Uterus (tissue), 4 donors: ENCODE results near the gene PSMB1. TPM values are rescaled to one million over a fixed set of nuclear protein-coding genes. Genes with fewer than 3 reads are reported as not detected.

Experiments used
- DNase-seq, 2 donors: peaks; one replicate each; pipeline ENCODE4 v3.0.0-alpha.2; 2019 to 2020
- H3K27ac ChIP-seq, 2 donors: fragments of 200-600 bp; sonication (generic); 1 replicate in 1 of 2; 2 replicates in 1 of 2; pipeline ENCODE4 v1.5.1; 2016 to 2018
- H3K27me3 ChIP-seq, 2 donors: fragments of 200-600 bp; sonication (generic); one replicate each; pipeline ENCODE4 v1.5.1; 2018 to 2019; ENCODE audit warnings: control low read depth in 1 of 2
- H3K36me3 ChIP-seq, 2 donors: fragments of 200-600 bp; sonication (generic); one replicate each; pipeline ENCODE4 v1.5.1; 2019; ENCODE audit warnings: control low read depth in 1 of 2
- H3K4me1 ChIP-seq, 2 donors: fragments of 200-600 bp; sonication (generic); one replicate each; pipeline ENCODE4 v1.5.1; 2018 to 2019; ENCODE audit warnings: control low read depth in 1 of 2
- H3K4me3 ChIP-seq, 2 donors: fragments of 200-600 bp; sonication (generic); 1 replicate in 1 of 2; 2 replicates in 1 of 2; pipeline ENCODE4 v1.5.1; 2018 to 2019; ENCODE audit warnings: mild to moderate bottlenecking in 1 of 2
- H3K9me3 ChIP-seq, 2 donors: fragments of 200-600 bp; sonication (generic); one replicate each; pipeline ENCODE4 v1.5.1; 2019; ENCODE audit warnings: control low read depth in 1 of 2
- POLR2A ChIP-seq, 2 donors: fragments of 450-650 bp; IDR thresholded peaks; one replicate each; pipeline ENCODE4 v1.6.1; 2016; ENCODE audit warnings: antibody characterized with exemption in 2 of 2, mild to moderate bottlenecking in 1 of 2, moderate library complexity in 1 of 2
- intact Hi-C: fragments of 100-400 bp; cut with DNase I; formaldehyde crosslinking; loops from one replicate; pipeline ENCODE4 v1.15.1; 2023; ENCODE audit warnings: low total_unique reads
- total RNA-seq, 4 donors: library from RNA; depleted of rRNA in 3 of 4; stranded (reverse); fragments of >200 nt in 3 of 4; gene quantifications; one replicate each; pipeline versions ENCODE4 v1.1.0 to v1.2.4, GENCODE V29; 2014 to 2023
- TF ChIP-seq, protein P1 (sequence below), 4 experiments: fragments of 200-600 bp in 2 of 4; fragments of 450-650 bp in 2 of 4; sonication (generic) in 2 of 4; IDR thresholded peaks; one replicate each; pipeline ENCODE4 v1.5.1; 2016 to 2019; ENCODE audit warnings: antibody characterized with exemption in 4 of 4, mild to moderate bottlenecking in 2 of 4, moderate library complexity in 1 of 4
- donor health status: DM: yes; HTN: yes; CAD: no.

PSMB1 gene
- total RNA-seq, 4 donors from 2014 or later = 109 to 169 (median 144) TPM

DNA sequence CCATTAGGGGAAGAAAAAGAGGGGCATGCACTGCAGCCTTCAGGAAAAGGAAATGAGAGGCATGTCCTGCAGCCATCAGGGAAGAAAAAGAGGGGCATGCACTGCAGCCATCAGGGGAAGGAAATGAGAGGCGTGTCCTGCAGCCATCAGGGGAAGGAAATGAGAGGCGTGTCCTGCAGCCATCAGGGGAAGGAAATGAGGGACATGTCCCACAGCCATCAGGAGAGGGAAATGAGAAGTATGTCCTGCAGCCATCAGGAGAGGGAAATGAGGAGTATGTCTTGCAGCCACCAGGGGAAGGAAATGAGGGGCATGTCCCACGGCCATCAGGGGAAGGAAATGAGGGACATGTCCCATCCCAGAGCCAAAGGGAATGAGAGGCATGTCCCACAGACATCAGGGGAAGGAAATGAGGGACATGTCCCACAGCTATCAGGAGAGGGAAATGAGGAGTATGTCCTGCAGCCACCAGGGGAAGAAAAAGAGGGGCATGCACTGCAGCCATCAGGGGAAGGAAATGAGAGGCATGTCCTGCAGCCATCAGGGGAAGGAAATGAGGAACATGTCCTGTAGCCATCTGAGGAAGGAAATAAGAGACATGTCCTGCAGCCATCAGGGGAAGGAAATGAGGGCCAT, 52.0 kb downstream of the PSMB1 start:
- Histone ChIP-seq H3K4me1 (no peaks in the 10 kb centered on the region), H3K36me3 (no peaks in the 10 kb centered on the region), H3K4me3 (no peak overlapping the region), H3K9me3 (peaks cover 0 to 4% of the 10 kb centered on the region in 2 donors), H3K27ac (no peak overlapping the region), H3K27me3 (no peaks in the 10 kb centered on the region)
- TF ChIP-seq, protein P1, sequence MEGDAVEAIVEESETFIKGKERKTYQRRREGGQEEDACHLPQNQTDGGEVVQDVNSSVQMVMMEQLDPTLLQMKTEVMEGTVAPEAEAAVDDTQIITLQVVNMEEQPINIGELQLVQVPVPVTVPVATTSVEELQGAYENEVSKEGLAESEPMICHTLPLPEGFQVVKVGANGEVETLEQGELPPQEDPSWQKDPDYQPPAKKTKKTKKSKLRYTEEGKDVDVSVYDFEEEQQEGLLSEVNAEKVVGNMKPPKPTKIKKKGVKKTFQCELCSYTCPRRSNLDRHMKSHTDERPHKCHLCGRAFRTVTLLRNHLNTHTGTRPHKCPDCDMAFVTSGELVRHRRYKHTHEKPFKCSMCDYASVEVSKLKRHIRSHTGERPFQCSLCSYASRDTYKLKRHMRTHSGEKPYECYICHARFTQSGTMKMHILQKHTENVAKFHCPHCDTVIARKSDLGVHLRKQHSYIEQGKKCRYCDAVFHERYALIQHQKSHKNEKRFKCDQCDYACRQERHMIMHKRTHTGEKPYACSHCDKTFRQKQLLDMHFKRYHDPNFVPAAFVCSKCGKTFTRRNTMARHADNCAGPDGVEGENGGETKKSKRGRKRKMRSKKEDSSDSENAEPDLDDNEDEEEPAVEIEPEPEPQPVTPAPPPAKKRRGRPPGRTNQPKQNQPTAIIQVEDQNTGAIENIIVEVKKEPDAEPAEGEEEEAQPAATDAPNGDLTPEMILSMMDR (IDR thresholded peaks at IDR 0.05) = no peak
- TF ChIP-seq POLR2A (IDR thresholded peaks at IDR 0.05) = no peak
- DNase-seq = no peak
- intact Hi-C loops = no loop called here

DNA sequence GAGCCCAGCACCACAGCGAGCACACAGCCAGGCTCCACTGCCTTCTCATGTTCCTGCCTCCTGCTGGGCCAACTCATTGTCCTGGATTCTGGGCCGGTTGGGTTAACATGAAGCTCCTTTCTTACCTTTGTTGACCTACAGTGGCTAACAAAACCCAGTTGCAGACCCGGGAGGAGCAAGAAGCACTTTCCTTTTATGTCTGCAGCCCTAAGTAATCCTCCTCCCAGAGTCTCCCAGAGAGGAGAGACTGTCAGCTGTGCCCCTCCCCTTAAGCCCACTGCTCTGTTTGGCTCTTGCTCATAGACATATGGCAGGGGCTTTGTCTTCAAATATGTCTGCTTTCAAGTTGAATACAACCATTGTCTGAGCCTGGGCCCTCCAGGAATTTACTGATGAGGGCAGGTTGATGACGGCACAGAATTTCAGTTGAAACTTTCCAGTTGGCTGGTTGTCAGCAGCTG, 55.2 kb downstream of the PSMB1 start:
- H3K27ac ChIP-seq = no peak overlapping the region
- peaks cover 0 to 4% of the 10 kb centered on the region in 2 donors for H3K9me3 ChIP-seq
- no peak for TF ChIP-seq POLR2A (IDR thresholded peaks at IDR 0.05)
- TF ChIP-seq, protein P1 (IDR thresholded peaks at IDR 0.05) = no peak
- H3K36me3 ChIP-seq = no peaks in the 10 kb centered on the region
- no peak overlapping the region for H3K4me3 ChIP-seq
- H3K4me1 ChIP-seq = no peaks in the 10 kb centered on the region
- intact Hi-C loops = no loop called here
- no peak for DNase-seq
- H3K27me3 ChIP-seq = no peaks in the 10 kb centered on the region

DNA sequence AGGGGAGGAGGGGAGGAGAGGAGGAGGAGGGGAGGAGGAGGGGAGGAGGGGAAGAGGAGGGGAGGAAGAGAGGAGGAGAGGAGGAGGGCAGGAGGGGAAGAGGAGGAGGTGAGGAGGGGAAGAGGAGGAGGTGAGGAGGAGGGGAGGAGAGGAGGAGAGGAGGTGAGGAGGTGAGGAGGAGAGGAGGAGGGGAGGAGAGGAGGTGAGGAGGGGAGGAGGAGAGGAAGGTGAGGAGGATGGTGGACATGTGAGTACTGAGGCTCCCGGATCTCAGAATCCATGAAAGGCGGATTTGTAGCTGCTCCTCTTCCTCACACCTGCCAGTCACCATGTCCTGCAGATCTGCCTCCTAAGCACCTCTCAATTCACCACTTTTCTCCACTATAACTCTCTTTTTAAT, 59.8 kb downstream of the PSMB1 start:
- no peak for DNase-seq
- no peaks in the 10 kb centered on the region for H3K27me3 ChIP-seq
- H3K4me3 ChIP-seq = no peak overlapping the region
- intact Hi-C loops = no loop called here
- H3K4me1 ChIP-seq = no peaks in the 10 kb centered on the region
- H3K36me3 ChIP-seq = no peaks in the 10 kb centered on the region
- no peak overlapping the region for H3K27ac ChIP-seq
- H3K9me3 ChIP-seq = no peaks in the 10 kb centered on the region
- TF ChIP-seq POLR2A (IDR thresholded peaks at IDR 0.05) = no peak
- TF ChIP-seq, protein P1 (IDR thresholded peaks at IDR 0.05) = no peak

DNA sequence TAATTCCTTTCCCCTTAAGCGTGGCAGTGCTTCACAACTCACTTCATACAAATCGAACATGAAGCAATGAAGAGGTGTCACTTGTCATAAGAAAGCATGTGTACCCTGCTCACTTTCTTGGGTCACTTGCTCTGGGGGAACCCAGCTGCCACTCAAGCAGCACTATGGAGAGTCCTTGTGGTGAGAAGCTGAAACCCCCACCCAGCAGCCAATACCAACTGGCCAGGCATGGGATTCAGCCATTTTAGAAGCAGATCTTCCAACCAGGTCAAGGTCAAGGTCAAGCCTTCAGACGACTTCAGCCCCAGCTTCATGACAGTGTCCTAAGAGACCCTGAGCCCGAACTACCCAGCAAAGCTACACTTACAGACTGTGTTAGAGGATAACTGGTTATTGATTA, 62.8 kb downstream of the PSMB1 start:
- no peak for TF ChIP-seq POLR2A (IDR thresholded peaks at IDR 0.05)
- TF ChIP-seq, protein P1 (IDR thresholded peaks at IDR 0.05) = no peak
- no peaks in the 10 kb centered on the region for H3K36me3 ChIP-seq
- no peak overlapping the region for H3K27ac ChIP-seq
- no peak for DNase-seq
- H3K4me1 ChIP-seq = no peaks in the 10 kb centered on the region
- H3K27me3 ChIP-seq = no peaks in the 10 kb centered on the region
- no peaks in the 10 kb centered on the region for H3K9me3 ChIP-seq
- intact Hi-C loops = no loop called here
- H3K4me3 ChIP-seq = no peak overlapping the region

- Histone ChIP-seq H3K27ac (no peak overlapping the region), H3K4me3 (no peak overlapping the region), H3K9me3 (no peaks in the 10 kb centered on the region), H3K36me3 (no peaks in the 10 kb centered on the region), H3K27me3 (no peaks in the 10 kb centered on the region), H3K4me1 (no peaks in the 10 kb centered on the region)
- DNase-seq = no peak
- TF ChIP-seq, protein P1 (IDR thresholded peaks at IDR 0.05) = no peak
- TF ChIP-seq POLR2A (IDR thresholded peaks at IDR 0.05) = no peak
- intact Hi-C loops = no loop called here
Measured at GRCh38 chr6:170489836-170490235, 63.3 kb downstream of the PSMB1 start.
